ENCODE results near the gene EGFLAM.
"Not testable (repeated sequence)": the region's sequence is repeated elsewhere in the genome, so short reads cannot be mapped to it uniquely, and the experiment has no call there.

EGFLAM gene

DNA sequence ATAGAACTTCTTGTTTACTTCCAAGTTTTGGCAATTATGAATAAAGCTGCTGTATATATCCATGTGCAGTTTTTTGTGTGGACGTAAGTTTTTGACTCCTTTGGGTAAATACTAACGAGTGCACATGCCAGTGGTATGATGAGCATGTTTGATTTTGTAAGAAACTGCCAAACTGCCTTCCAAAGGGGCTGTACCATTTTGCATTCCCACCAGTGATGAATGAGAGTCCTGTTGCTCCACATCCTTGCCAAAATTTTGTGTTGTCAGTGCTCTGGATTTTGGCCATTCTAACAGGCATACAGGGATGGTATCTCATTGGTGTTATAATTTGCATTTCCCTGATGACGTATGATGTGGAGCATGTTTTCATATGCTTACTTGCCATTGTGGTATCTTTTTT, 73.5 kb downstream of the EGFLAM start:
- no peak for DNase-seq

DNA sequence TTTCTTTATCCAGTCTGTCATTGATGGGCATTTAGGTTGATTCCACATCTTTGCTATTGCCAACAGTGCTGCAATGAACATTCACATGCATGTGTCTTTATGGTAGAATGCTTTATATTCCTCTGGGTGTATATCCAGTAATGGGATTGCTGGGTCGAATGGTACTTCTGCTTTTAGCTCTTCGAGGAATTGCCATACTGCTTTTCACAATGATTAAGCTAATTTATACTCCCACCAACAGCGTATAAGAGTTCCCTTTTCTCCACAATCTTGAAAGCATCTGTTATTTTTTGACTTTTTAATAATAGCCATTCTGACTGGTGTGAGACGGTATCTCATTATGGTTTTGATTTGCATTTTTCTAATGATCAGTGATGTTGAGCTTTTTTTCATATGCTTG, 74.8 kb downstream of the EGFLAM start:
- DNase-seq = not testable (repeated sequence)

DNA sequence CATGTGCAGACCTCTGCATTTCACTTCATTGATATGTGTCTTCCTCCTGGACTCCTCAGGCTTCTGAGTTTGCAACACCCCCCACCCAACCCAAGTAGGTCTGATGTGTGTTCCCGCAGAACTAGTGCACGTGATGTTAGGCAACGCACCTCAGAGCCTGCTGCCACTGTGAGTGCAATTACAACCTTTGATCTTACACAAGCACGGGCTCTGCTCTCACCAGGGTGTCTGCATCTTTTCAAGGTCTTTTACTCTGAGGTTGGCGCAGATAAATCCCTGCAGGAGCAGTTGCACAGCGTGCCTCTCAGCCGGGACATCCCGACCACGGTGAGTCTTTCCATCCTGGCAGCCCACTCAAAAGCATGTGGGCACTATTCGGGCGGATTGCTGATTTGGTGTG, 80.1 kb downstream of the EGFLAM start:
- no peak for DNase-seq

DNA sequence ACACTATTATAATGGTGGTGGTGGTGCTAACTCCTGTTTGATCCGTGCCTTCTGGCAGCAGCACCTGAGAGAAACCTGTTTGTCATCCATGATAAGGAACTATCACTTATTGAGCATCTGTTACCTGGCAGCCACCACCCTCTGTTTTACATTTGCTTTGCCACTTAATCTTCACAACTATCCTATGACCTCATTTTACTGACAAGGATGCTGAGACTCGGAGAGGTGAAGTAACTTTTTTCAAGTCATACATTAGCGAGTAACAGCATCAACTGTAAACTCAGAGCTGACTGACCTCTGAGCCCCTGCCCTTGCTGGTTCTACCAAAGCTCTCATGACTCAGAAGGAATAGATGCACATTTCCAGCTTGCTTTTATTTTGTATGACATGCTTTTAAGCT, 81.1 kb downstream of the EGFLAM start:
- DNase-seq = no peak

DNA sequence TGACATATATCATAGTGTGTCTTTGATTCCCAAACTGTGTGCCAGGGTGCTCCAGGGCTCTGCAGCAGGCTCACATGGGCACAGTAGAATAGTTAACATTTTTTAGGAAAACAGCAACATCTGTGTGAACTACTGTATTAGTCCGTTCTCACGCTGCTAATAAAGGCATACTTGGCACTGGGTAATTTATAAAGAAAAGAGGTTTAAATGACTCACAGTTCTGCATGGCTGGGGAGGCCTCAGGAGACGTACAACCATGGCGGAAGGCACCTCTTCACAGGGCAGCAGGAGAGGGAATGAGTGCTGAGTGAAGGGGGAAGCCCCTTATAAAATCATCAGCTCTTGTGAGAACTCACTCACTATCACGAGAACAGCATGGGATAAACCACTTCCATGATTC, 82.7 kb downstream of the EGFLAM start:
- DNase-seq = no peak

DNA sequence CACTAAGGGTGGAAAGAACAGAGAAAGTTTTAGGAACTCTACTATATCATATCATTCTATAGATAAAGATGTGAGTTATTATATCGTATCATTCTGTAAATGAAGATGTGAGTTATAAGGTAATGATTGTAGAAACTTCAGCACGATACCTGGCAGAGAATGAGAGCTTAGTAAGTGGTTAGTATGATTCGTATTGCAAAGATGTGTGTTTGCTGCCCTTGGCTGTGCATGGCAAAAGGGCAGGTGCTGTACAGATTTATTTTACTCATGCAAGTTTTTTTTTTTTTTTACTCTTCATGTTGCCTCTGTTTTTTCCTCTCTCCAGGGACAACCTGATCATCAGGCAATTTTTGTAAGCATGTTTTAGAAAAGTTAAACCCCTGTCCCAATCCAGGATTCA, 83.3 kb downstream of the EGFLAM start:
- DNase-seq = no peak

DNA sequence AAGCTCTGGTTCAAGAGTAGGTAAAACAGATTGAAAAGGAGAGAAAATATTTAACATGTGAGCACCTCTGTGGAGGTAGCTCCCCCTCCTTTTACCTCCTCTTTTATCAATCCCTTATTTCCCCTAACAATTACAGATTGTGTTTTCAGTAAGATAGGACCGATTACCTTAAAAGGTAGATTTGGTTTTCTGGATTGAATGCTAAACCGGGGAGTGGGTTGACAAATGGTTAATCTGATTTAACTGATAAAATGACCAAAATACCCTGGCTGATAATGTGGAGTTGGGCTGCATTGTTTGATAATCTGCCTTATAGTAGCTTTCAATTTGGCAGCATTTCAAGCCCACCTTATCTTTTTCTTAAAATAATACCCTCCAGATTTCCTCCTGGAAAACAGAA, 83.9 kb downstream of the EGFLAM start:
- DNase-seq = no peak

DNA sequence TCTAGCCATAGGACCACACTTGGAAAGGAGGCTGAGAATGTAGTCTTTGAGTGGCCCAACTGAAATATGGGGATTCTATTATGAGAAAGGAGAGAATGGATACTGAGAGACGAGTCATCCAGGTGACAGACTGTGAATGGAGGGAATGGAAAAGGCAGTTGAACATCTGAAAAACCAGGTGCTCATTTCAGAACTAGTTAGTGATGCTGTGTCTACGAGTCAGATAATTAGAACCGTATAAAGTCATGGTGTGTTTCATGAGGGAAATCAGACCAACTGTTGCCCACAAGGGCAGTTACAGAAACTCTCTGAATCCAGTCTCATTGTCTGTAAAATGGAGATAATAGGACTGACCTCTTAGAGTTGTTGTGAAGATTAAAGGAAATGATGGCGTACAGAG, 86.5 kb downstream of the EGFLAM start:
- no peak for DNase-seq

DNA sequence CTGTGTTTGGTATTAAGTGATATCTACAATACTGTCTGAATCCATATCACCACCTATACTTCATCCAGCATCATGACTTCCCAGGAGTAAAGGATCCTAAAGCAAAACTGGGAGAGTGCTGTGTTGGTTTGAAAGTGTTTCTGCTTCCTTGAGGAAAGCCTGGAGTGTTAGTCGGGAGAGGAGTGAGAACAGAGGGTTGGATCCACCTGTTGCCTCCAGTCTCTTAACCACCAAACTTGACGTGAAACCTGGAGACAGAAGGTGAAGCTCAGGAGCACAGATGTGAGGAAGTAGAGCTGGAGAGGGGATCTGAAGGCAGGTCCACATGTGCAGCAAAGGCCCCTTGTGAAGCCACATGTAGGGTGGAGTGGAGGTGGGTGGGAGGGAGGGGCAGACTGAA, 88.2 kb downstream of the EGFLAM start:
- no peak for DNase-seq

DNA sequence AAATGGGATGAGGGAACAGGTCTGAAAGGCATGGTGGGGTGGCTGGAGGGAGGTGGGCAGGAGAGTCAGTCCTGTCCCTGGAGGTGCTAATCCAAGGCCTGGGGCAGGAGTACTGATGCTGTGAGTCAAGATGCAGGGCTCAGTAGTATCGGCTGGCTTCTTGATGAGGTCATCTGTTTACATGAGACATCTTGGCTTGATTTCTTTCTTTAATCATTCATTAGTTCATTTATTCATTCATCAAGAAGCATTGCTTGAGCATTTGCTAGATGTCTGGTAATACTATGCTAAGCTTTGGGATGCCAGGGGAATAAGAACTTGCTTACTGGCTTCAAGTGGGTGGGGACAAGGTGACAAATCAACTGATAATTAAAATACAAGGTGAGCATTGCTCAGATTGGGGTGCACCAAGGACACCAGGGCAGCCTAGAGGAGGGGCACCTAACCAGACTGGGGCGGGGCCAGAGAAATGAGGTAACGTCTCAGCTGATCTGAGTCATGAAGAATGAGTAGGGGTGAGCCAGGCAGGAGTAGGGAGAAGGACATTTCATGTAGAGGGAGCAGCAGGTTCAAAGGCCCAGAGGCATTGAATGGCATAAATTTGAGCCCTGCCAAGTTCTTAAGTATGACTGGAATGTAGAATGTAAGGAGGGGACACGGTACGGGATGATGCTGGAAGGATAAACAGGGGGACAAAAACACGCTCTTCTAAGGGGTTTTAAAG, 88.8 kb downstream of the EGFLAM start:
- no peak for DNase-seq

DNA sequence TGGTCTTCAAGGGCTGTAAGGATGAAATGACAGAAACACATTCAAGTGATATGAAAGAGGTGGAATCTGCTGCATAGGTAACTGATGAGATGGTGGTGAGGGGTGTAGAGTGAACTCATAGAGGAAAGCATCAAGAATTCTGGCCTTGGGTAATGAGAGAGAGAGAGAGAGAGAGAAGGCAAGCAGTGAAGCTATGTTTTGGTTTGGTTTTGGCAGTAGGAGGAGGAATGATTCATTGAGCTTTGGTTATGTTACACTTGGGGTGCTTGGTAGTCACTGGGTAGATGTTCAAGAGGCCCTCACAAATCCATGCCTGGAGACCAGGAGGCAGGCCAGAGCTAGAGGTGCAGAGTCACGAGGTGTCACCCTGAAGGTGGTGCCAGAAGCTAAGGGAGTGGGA, 89.5 kb downstream of the EGFLAM start:
- DNase-seq = no peak

DNA sequence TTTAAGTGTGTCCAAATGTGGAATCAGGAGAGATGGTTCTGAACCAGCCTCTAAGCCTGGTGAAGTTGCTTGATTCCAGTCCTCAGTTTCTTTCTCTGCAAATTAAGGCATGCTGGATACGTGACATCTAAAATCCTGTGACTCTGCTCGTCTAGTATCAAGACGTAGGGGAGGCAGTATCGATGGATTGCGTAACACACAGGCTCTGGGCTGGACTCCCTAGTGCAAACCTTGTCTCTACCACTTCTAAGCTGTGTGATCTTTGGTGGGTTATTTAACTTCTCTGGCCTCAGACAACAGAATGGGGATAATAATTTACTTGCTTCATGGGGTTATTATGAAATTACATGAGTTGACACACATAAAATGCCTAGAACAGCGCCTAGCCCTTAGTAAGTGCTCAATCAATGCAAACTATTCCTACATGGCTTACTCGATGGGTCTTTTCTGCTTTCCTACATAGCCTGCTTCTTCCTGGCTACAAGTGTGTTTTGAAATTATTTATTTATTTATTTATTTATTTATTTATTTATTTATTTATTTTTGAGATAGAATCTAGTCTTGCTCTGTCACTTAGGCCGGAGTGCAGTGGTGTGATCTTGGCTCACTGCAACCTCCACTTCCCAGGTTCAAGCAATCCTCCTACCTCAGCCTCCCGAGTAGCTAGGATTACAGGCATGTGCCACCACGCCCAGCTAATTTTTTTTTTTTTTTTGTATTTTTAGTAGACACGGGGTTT, 102.1 kb downstream of the EGFLAM start:
- no peak for DNase-seq

DNA sequence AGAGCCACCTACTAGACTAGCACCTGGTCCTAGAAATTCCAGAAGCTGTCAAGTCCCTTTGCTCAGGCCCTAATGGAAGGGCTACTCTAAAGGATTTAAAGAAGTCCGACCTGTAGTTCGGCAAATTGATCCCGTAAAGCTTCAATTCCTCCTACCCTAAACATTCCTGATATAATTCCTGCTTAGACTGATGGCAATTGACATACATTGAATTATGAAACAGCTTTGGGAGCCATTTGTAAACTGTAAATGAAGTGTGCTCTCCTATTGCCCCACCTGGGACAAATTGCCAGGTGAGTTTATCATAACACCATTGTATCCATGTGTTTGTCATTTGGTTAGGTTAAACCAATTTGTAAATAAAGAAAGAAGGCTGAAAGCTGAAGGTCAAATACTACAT, 104.4 kb downstream of the EGFLAM start:
- DNase-seq = no peak

DNA sequence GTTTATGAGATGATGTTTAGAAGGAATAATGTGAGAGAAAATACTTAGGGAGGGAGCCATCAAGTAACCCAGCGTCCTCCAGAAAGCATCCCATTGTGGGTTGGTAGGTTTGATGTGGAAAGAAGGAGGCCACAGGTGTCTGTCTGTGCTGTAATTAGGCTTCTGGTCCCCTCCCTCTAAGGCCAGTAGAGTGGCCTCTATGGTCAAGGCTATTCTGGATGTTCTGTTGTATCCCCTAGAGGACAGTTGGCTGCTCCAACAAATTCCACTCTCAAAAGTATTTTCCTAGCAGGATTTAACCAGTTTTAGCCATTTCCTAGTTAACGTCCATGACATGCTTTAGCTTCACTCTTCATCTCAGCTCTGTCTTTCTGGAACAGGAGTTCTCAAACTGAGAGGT, 106.5 kb downstream of the EGFLAM start:
- DNase-seq = no peak

DNA sequence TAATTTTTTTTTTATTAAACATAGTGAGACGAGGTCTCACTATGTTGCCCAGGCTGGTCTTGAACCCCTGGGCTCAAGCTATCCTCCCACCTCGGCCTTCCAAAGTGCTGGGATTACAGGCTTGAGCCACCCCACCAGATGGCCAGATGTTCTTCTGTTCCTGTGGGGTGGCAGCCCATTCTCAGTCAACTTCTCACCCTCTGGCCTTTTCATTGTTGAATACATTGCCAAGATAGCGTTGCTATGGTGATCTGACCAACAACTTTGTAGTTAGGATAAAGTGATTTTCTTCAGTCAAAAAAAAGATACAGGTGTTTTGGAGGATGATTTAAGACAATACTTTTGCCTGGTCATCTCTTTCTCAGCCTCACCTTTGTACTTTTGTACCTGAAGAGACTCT, 109.1 kb downstream of the EGFLAM start:
- DNase-seq = no peak

DNA sequence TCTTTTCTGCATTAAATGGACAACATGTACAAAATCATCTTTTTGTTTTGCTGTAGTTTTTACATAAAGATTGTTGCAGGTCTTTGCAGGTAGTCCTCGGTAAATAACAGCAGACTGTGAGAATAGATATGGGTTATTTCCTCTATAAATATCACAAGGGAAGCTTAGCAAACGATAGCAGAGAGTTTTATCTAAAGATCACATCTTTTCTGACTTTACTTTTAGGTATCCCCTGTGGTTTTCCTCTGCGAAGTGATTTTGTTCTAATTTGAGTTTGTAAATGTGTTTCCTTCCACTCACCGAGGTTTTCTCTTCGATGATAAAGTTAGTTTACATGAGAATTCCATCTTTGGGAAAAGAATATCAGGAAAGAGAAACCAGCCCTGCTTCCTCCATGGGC, 109.6 kb downstream of the EGFLAM start:
- no peak for DNase-seq

DNA sequence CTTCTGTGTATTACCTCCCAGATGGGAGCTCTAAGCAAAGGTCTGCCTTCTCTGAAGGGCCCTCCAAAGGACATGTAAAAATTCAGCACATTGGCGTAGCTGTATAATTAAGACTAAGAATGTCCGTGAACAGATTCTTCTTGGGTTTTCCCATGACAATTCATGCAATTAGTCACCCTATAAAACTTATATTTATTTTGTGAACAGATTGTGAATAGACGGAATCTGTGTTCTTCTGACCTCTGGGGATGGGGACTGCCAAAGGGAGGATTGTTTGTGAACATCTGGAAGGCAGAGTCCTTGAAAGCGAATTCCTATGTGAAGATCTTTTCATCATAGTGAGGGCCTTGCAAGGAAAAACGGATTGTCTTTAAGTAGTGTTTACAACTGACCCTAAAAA, 111.3 kb downstream of the EGFLAM start:
- no peak for DNase-seq

DNA sequence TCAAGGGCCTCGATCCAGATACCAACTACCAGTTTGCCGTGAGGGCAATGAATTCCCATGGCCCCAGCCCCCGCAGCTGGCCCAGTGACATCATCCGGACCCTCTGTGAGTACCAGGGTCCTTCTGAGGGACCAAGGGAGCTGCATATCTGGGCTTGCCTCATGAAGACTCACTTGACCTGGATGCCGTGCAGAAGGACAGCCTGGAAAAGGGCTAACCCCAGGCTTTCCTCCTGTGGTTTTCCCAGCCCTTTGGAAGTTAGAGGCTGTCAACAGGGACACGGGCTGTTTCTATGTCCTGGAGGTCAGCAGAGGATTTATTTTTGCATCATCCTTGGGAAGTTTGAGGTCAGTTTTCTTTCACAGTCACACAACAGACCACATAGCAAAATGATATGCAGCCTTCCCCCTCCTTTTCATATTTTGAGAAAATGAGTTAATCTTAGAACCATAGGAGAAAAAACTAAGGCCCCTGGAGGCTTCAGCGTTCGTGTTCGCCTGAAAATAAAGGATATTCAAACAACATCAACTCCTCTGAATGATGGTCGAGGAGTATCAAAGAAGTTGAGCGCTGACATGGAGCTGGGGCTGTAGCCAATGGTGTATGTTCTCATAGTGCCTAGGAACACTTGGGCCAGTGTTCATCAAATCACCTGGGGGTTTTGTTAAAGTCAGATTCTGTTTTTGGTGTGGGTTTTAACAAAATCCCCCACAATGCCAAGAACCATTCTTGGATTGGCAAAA, 112.2 kb downstream of the EGFLAM start:
- DNase-seq = no peak

DNA sequence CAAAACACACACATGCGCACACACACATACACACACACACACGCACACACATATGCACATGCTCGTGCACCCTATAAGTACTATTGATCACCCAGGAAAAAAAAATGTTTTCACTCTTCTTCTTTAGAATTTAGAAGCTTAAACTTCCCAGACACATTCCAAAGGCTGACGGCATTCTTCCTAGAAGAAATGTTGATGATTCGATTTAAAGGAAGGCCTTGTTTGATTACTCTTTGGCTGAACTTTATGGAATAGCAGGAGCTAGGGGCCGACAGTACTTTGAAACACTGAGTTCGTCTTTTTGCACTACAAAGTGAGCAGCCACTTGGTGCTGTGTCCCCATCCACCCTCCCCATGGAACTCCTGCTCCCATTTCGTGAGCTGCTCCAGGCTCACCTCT, 113.2 kb downstream of the EGFLAM start:
- DNase-seq = no peak

DNA sequence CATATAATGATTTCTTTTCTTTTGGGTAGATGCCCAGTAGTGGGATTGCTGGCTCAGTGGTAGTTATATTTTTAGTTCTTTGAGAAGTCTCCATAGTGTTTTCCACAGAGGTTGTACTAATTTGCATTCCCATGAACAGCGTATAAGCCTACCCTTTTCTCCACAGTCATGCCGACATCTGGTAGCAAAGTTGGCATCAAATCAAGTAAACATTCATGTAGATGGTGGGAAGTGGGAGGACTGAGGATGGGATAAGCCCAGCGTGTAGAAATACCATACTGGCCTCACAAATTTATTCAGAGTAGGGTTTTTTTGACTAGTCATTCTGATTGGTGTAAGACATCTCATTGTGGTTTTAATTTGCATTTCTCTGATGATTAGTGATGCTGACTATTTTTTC, 115.4 kb downstream of the EGFLAM start:
- no peak for DNase-seq

DNA sequence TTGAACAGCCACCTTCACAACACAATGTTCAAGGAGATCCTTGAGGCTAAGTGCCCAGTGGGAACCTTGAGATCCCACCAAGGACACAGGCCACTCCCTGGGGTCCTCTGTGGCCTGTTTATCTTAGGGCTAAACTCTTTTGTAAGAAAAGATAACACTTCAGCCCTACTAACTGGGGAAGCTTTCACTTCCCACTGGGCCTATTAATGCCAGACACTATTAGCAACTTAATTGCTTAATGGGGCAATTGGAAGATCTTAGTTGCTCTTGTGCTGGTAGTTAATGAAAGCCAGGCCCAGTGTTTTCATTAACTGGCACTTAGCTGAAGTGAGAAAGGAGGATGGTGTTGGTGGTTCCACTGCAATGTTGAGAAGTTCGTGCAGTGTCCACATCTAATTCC, 117.1 kb downstream of the EGFLAM start:
- no peak for DNase-seq

DNA sequence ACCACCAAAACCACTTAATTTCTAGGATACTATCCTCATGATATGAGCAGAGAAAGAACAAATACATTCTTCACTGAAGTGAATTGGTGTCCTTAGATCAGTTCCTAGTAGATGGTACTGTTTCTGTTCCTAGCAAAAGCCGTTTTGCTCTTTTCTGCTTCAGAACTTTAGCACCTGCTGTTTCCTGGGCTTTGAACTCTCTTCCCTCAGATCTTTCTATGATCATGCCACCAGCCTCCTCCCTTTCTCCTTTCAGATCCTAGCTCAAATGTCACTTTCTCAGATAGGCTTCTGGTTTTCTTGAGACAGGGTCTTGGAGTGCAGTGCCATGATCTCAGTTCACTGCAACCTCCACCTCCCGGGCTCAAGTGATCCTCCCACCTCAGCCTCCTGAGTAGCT, 118.0 kb downstream of the EGFLAM start:
- no peak for DNase-seq

DNA sequence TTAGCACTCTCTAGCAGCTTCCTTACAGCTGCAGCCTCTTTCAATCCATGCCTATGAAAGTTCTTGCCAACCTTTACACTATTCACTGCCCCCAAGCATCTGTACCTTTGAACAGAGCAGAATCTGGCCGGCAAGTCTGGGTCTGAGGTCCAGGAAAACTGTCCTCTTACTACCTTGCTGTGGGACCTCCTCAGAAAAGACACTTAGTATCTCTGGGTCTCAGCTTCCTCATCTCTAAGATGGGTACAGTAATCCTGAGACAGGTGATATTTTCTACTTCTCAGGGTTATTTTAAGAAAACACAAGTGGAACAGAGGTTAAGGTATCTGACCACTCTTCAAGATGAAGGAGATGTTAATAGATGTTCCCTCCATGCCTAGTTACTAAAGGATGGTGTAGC, 120.2 kb downstream of the EGFLAM start:
- no peak for DNase-seq

DNA sequence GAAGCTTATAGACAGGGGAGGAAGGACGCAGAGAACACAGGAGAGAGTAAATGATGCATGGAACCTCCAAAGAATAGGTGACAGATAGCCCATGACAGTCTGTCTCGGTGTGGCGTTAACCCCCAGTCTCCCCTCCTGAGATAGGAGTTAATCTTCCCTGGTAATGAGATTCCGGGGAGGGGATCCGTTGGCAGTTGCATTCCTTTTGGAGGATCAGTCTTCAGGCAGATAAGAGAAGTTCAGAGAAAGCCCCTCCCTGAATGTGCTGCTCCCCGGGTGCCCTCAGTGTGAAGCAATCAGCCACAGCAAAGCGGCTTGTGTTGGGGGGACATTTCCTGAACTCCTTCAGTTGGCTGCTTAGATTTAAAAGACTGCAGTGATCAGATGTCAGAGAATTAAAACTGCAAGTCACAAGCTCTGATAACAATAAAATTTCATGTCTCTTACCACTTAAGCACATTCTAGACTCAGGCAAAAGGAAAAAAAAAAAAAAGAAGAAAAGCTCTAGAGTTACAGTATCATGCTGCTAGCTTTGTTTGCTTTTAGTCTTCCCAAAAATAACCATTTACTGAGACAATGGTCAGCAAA, 121.1 kb downstream of the EGFLAM start:
- DNase-seq = no peak
